SJCRH30 (cell line): ENCODE measurements around the gene IKZF4. TPM values are rescaled to one million over a fixed set of nuclear protein-coding genes. Genes with fewer than 3 reads are reported as not detected.

Experiments used
- DNase-seq, 2 experiments: peaks; one replicate each; pipeline ENCODE4 v3.0.0-alpha.2; 2015 to 2020
- H3K27ac ChIP-seq: fragments of 250-450 bp; sonication (Bioruptor Pico); 2 replicates; pipeline ENCODE4 v1.5.1; 2020; ENCODE audit warnings: mild to moderate bottlenecking, moderate library complexity
- H3K27me3 ChIP-seq: fragments of 250-450 bp; sonication (Bioruptor Pico); 2 replicates; pipeline ENCODE4 v1.5.1; 2020; ENCODE audit warnings: mild to moderate bottlenecking, moderate library complexity
- H3K36me3 ChIP-seq: fragments of 250-450 bp; sonication (Bioruptor Pico); 2 replicates; pipeline ENCODE4 v1.5.1; 2020; ENCODE audit warnings: mild to moderate bottlenecking, moderate library complexity
- H3K4me1 ChIP-seq: fragments of 250-450 bp; sonication (Bioruptor Pico); 2 replicates; pipeline ENCODE4 v1.5.1; 2020; ENCODE audit warnings: mild to moderate bottlenecking, moderate library complexity
- H3K4me3 ChIP-seq: fragments of 250-450 bp; sonication (Bioruptor Pico); 2 replicates; pipeline ENCODE4 v1.5.1; 2020; ENCODE audit warnings: mild to moderate bottlenecking, moderate library complexity
- H3K9me3 ChIP-seq: fragments of 250-450 bp; sonication (Bioruptor Pico); replicated peaks from 2 replicates; pipeline ENCODE4 v1.5.1; 2020; ENCODE audit warnings: mild to moderate bottlenecking, moderate library complexity
- total RNA-seq: library from RNA; depleted of rRNA; stranded (reverse); fragments of >200 nt; shearing (Covaris generic); gene quantifications from 2 replicates; pipeline ENCODE4 v1.2.3, GENCODE V29; 2014

The IKZF4 gene
- total RNA-seq, 1 experiment from 2014 or later = 2.2 TPM

DNA sequence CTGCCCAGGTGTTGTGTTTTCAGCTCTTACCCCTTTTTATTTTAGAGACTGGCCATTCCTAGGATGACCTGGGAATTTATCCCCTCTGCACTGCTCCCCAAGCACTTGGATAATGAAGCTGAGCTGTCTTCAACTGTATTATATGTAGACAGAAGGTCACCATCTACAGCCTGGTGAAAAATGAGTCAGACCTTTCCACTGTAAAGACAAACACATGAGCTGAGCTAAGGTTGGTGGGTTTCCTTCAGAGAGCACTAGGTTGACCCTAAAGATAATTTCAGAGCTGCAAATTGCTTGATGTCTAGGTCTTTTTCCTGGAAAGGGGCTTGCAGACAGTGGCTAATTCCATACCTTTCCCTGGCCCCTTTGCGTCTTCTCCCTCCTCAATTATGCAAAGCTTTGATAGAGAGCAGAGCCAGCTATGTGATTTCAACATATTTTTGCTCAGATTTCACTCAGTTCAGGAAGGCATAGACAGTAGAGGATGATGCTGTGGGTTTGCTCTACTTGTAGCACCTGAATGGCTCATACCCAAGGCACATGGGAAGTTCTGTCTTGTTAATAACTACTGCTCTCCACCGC is 9.2 kb upstream of the IKZF4 start:
- Histone ChIP-seq H3K27me3 (no peaks in the 10 kb centered on the region), H3K4me3 (no peak overlapping the region), H3K9me3 (no peaks in the 10 kb centered on the region), H3K27ac (no peak overlapping the region), H3K36me3 (no peaks in the 10 kb centered on the region), H3K4me1 (no peaks in the 10 kb centered on the region)
- DNase-seq = no peak

DNA sequence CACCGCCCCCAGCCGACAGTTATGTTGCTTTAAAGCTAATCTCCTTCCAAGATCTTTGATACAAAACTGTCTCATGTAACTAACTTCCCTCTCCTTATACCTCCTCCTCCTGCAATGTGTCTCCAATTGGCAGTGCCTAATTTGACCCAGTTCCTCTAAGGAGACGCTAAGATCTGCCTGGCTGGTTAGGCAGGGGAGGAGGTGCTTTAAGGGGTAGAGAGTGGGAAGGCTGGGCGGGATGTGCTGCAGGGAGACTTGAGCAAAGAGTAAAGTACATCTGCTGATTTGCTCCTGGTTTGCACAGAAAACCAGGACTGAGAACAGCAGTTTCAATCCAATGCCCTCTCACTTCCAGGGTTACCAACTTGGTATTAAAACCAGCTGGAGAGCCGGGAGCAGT is 7.4 kb upstream of the IKZF4 start:
- no peaks in the 10 kb centered on the region for H3K27me3 ChIP-seq
- H3K4me3 ChIP-seq = no peak overlapping the region
- no peak overlapping the region for H3K27ac ChIP-seq
- no peaks in the 10 kb centered on the region for H3K9me3 ChIP-seq
- no peaks in the 10 kb centered on the region for H3K4me1 ChIP-seq
- DNase-seq = no peak
- no peaks in the 10 kb centered on the region for H3K36me3 ChIP-seq

DNA sequence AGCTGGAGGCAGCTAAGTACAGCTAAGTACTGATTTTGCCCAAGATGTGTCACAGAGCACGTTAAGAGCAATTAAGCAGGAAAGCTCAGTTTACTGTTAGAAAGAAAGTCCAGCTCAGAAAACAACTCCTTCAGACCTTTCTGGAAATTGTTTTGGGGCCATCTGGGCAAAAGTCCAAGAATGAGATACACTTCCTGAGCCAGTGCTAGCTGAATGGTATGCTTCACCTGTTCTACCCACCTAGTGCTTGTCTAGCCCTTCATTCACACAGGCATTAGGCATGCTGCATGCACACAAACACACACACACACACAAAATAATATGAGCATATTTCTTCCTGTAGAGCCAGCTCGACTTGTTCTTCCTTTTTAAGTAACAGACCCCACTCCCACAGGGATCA is 6.6 kb upstream of the IKZF4 start:
- Histone ChIP-seq H3K4me3 (no peak overlapping the region), H3K27me3 (no peaks in the 10 kb centered on the region), H3K36me3 (no peaks in the 10 kb centered on the region), H3K4me1 (no peaks in the 10 kb centered on the region), H3K9me3 (no peaks in the 10 kb centered on the region), H3K27ac (no peak overlapping the region)
- DNase-seq = no peak

DNA sequence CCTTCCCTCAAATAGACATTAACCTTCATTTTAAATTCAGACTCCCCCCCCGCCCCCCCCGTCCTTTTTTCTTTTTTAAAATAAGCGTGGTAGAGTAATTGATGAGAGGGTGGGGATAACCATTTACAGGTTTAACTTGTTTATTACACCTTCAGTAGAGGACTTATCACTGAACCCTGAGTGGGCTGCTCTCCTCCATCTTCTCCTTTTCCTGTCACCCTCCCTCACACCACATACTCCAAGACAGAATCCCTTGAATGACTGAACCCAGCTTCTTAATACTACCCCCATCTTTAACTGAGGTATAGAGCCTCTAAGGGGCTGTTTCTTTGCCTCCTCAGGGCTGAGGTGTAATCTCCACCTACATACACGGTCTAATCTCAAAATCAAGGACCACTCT is 3.7 kb upstream of the IKZF4 start:
- DNase-seq = no peak
- H3K9me3 ChIP-seq = no peaks in the 10 kb centered on the region
- no peaks in the 10 kb centered on the region for H3K36me3 ChIP-seq
- H3K4me3 ChIP-seq = no peak overlapping the region
- no peaks in the 10 kb centered on the region for H3K27me3 ChIP-seq
- no peak overlapping the region for H3K27ac ChIP-seq
- H3K4me1 ChIP-seq = no peaks in the 10 kb centered on the region

DNA sequence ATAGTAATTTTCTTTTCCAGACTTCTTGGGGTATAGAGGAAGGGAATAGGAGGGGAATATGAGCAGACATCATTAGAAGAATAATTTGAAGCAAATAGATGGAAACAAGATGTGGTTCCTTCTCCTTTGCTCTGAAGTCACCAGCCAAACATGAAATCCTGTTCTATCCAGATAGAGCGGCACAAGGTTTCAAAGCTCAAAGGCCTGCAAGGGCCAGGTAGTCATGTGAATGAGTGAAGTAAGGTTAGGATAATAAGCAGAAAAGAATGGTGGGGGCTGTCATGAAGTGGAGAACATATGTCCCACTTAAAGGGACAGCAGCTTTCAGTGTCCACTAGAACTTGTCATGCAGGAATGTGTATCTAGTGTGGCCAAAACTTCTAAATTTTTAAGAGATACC is 2.5 kb upstream of the IKZF4 start:
- no peaks in the 10 kb centered on the region for H3K4me1 ChIP-seq
- no peak for DNase-seq

DNA sequence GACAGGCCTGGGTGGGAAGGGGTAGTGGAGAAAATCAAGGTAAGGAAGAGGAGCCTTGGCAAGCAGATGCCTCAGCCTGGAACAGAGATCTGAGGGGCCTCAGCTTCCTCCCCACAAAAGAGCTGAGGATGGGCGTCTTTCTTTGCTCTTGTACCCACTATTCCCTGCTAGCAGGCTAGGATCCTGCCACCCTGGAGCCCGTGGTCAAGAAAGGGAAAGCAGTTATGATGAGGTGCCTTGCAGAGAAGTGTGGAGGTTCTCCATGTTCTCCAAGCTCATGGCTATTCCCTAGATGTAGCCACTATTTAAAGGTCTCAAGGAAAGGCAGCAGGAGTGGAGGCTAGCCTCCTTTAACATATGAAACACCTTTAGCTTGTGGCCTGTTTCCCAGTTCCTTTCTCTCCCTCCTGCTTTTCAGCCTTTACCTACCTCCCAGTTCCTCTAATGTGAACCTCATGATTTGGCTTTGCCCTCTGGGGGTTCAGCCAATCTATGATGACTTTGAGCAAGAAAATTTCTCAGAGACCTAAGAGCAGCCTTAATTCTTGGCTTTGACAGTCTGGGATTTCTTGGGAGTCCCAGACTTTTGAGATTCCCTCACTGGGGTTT is 1.1 kb downstream of the IKZF4 start:
- H3K27me3 ChIP-seq = no peaks in the 10 kb centered on the region
- no peak for DNase-seq
- H3K4me3 ChIP-seq = no peak overlapping the region
- no peaks in the 10 kb centered on the region for H3K4me1 ChIP-seq
- H3K9me3 ChIP-seq = no peaks in the 10 kb centered on the region
- H3K36me3 ChIP-seq = no peaks in the 10 kb centered on the region
- H3K27ac ChIP-seq = no peak overlapping the region

More for the DNA sequence above, 2.5 kb upstream of the IKZF4 start:
- no peaks in the 10 kb centered on the region for H3K9me3 ChIP-seq
- no peaks in the 10 kb centered on the region for H3K36me3 ChIP-seq
- no peak overlapping the region for H3K4me3 ChIP-seq
- no peaks in the 10 kb centered on the region for H3K27me3 ChIP-seq
- no peak overlapping the region for H3K27ac ChIP-seq

DNA sequence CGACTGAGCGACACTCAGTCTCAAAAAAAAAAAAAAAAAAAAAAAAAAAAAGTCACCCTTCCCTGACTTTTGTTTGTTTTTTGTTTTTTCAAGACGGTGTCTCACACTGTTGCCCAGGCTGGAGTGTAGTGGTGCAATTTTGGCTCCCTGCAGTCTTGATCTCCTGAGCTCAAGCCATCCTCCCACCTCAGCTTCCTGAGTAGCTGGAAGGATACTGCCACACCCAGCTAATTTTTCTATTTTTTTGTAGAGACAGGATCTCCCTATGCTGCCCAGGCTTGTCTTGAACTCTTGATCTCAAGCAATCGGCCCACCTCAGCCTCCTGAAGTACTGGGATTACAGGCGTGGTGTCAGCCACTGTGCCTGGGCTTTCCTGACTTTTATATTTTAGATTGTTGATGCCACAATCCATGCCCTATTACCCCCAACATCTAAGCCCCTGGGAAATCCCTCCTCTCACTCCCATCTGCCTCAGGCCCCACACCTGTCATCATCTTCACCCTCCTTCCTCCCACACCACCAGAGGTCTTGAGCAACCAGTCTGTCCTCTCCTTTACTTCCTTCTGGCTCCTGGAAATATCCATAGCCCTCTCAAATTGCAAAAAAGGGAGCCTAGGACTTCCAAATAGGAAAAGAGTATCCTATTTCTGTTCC is 7.8 kb downstream of the IKZF4 start:
- H3K36me3 ChIP-seq = 0 out of 2 replicates have a peak, but pooled peaks cover 4% of the 10 kb centered on the region
- no peak overlapping the region for H3K27ac ChIP-seq
- DNase-seq = peak in 1 of 2 experiments; percentile 51
- no peaks in the 10 kb centered on the region for H3K27me3 ChIP-seq
- no peak overlapping the region for H3K4me3 ChIP-seq
- no peaks in the 10 kb centered on the region for H3K9me3 ChIP-seq
- no peaks in the 10 kb centered on the region; the same call in 1 of the 2 replicates for H3K4me1 ChIP-seq

DNA sequence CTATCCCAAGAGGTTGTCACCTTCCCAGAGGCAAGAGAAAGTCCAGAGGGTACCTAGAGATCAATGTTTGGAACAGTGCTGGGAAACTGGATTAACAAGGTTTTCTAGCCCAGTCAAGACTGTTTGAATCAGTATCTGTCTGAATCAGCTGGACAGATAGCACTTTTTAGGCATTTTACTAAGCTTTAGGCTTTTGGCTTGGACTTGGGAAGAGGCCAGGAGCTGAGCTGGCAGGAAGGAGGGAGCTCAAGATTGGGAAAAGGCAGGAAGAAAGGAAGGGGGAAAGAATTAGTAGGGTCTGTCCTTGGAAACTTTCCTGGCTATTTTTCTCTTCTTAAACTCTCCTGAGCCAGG is 8.3 kb downstream of the IKZF4 start:
- Histone ChIP-seq H3K4me1 (no peaks in the 10 kb centered on the region; the same call in 1 of the 2 replicates), H3K4me3 (no peak overlapping the region), H3K27me3 (no peaks in the 10 kb centered on the region), H3K27ac (no peak overlapping the region), H3K9me3 (no peaks in the 10 kb centered on the region), H3K36me3 (0 out of 2 replicates have a peak, but pooled peaks cover 4% of the 10 kb centered on the region)
- no peak for DNase-seq

DNA sequence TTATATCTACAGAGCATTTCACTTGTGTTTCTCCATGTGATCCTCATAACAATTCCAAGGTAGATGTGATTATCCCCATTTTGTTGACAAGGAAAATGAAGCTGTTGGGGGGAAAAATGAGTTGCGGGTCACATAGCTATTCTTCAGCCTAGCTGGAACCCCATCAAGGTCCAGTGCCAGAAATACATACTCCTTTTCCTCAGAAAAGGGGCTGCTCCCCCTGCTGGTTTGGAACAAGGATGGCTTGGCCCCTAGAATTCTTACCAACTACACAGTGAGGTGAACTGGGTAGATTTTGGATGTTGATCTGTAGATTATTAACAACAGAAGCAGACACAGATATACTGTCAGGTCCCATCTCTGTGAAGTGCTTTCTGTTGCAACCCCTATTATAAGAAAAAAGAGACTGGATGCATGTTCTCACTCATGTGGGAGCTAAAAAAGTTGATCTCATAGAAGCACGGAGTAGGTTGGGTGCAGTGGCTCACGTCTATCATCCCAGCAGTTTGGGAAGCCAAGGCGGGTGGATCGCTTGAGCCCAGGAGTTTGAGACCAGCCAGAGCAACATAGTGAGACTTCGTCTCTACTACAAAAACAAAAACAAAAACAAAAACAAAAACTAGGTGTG is 8.9 kb downstream of the IKZF4 start:
- DNase-seq = peak; percentile 33 to 72
- Histone ChIP-seq H3K27me3 (no peaks in the 10 kb centered on the region), H3K4me3 (no peak overlapping the region), H3K4me1 (no peaks in the 10 kb centered on the region; the same call in 1 of the 2 replicates), H3K36me3 (0 out of 2 replicates have a peak, but pooled peaks cover 4% of the 10 kb centered on the region), H3K9me3 (no peaks in the 10 kb centered on the region), H3K27ac (no peak overlapping the region)

DNA sequence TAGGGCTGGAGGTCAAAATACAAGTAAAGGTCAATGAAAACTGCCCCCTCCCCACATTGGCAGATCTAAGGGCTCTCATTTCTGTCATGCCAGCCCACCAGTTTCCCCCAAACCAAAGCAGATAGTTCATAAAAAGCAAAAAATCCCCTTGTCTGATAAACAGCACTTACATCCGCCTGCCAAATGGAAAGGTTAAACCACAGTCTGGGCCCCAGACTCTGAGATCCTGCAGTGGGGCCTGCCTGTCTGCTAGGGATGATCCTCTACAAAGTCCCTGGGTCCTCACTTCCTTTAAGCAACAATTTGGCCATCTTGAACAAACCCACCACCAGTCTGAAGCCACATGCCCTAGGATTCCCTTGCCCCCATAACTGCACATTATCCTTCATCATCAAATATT is 11.1 kb downstream of the IKZF4 start:
- 0 out of 2 replicates have a peak, but pooled peaks cover 4% of the 10 kb centered on the region for H3K36me3 ChIP-seq
- DNase-seq = no peak

DNA sequence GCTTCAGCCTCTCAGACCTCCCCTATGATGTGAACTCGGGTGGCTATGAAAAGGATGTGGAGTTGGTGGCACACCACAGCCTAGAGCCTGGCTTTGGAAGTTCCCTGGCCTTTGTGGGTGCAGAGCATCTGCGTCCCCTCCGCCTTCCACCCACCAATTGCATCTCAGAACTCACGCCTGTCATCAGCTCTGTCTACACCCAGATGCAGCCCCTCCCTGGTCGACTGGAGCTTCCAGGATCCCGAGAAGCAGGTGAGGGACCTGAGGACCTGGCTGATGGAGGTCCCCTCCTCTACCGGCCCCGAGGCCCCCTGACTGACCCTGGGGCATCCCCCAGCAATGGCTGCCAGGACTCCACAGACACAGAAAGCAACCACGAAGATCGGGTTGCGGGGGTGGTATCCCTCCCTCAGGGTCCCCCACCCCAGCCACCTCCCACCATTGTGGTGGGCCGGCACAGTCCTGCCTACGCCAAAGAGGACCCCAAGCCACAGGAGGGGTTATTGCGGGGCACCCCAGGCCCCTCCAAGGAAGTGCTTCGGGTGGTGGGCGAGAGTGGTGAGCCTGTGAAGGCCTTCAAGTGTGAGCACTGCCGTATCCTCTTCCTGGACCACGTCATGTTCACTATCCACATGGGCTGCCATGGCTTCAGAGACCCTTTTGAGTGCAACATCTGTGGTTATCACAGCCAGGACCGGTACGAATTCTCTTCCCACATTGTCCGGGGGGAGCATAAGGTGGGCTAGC is 13.9 kb downstream of the IKZF4 start:
- DNase-seq = no peak
- 0 out of 2 replicates have a peak, but pooled peaks cover under 1% of the 10 kb centered on the region for H3K36me3 ChIP-seq

More for the DNA sequence above, 11.1 kb downstream of the IKZF4 start:
- H3K27me3 ChIP-seq = no peaks in the 10 kb centered on the region
- H3K27ac ChIP-seq = no peak overlapping the region
- no peaks in the 10 kb centered on the region; the same call in 1 of the 2 replicates for H3K4me1 ChIP-seq
- H3K9me3 ChIP-seq = no peaks in the 10 kb centered on the region
- no peak overlapping the region for H3K4me3 ChIP-seq

DNA sequence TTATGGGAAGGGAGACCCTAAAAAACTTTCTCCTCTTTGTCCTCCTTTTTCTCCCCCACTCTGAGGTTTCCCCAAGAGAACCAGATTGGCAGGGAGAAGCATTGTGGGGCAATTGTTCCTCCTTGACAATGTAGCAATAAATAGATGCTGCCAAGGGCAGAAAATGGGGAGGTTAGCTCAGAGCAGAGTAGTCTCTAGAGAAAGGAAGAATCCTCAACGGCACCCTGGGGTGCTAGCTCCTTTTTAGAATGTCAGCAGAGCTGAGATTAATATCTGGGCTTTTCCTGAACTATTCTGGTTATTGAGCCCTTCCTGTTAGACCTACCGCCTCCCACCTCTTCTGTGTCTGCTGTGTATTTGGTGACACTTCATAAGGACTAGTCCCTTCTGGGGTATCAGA is 16.3 kb downstream of the IKZF4 start:
- no peak overlapping the region for H3K4me3 ChIP-seq
- DNase-seq = no peak
- H3K4me1 ChIP-seq = no peaks in the 10 kb centered on the region; the same call in 1 of the 2 replicates
- H3K36me3 ChIP-seq = no peaks in the 10 kb centered on the region
- H3K27me3 ChIP-seq = no peaks in the 10 kb centered on the region
- no peak overlapping the region for H3K27ac ChIP-seq
- no peaks in the 10 kb centered on the region for H3K9me3 ChIP-seq

More for the DNA sequence above, 13.9 kb downstream of the IKZF4 start:
- Histone ChIP-seq H3K27ac (no peak overlapping the region), H3K9me3 (no peaks in the 10 kb centered on the region), H3K4me1 (no peaks in the 10 kb centered on the region), H3K4me3 (no peak overlapping the region), H3K27me3 (no peaks in the 10 kb centered on the region)

DNA sequence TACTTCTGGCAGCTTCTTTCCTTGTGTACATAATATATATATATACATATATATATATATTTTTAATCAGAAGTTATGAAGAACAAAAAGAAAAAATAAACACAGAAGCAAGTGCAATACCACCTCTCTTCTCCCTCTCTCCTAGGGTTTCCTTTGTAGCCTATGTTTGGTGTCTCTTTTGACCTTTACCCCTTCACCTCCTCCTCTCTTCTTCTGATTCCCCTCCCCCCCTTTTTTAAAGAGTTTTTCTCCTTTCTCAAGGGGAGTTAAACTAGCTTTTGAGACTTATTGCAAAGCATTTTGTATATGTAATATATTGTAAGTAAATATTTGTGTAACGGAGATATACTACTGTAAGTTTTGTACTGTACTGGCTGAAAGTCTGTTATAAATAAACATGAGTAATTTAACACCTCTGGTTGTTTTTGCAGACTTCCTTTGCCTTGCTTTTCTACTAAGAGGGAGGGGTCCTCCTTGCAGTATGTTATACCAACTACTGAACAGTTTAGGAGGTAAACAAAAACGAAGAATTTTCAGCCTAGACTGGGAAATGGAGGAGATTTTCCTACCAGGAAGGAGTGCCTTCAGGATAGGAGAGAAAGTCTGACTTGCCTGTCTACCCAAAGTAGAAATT is 17.3 kb downstream of the IKZF4 start:
- no peak for DNase-seq
- Histone ChIP-seq H3K27ac (no peak overlapping the region), H3K4me3 (no peak overlapping the region), H3K27me3 (no peaks in the 10 kb centered on the region), H3K9me3 (no peaks in the 10 kb centered on the region), H3K36me3 (peaks cover 6% of the 10 kb centered on the region), H3K4me1 (peaks cover 4% of the 10 kb centered on the region; the same call in 1 of the 2 replicates)

DNA sequence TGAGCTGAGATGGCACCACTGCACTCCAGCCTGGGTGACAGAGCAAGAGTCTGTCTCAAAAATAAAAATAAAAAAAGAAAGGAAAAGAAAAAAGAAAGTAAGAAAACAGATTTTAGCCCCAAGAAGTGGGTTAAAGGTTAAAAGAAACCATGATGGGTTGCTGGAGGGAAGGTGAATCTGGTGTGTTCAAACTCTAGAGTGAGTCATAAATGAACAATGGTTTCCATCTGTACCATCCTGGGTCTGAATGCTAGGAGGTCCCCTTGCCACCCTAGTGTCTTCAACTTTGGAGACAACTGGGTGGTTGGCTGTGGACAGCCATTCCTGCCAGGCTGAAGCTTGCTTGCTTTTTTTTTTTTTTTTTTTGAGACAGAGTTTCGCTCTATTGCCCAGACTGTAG is 19.3 kb downstream of the IKZF4 start:
- H3K4me3 ChIP-seq = no peak overlapping the region
- peaks cover 24% of the 10 kb centered on the region for H3K36me3 ChIP-seq
- DNase-seq = no peak
- H3K27ac ChIP-seq = no peak overlapping the region
- no peaks in the 10 kb centered on the region for H3K27me3 ChIP-seq
- peaks cover 6% of the 10 kb centered on the region; the same call in 1 of the 2 replicates for H3K4me1 ChIP-seq
- no peaks in the 10 kb centered on the region for H3K9me3 ChIP-seq
